Right lung (tissue), 5 donors: ENCODE results near the gene CHSY1. TPM values are rescaled to one million over a fixed set of nuclear protein-coding genes. Genes with fewer than 3 reads are reported as not detected.

Experiments
- DNase-seq, 2 donors: peaks; one replicate each; pipeline ENCODE4 v3.0.0-alpha.2; 2013
- polyA plus RNA-seq, 5 donors: library from polyadenylated mRNA; unstranded; fragments of 120-200 nt; gene quantifications; one replicate each; pipeline versions ENCODE4 v1.2.1 to v1.2.3, GENCODE V29; 2013; ENCODE audit warnings: inconsistent platforms in 1 of 5, low replicate concordance in 1 of 5; ENCODE audit not compliant: insufficient read length in 5 of 5, insufficient read depth in 1 of 5

CHSY1 gene
- polyA plus RNA-seq, 5 donors: 47.0 to 54.4 (median 53.6) TPM

GRCh38 chr15:101188637-101189408 lies 63.0 kb downstream of the CHSY1 start:
- DNase-seq: peak; percentile 51 to 73

DNA sequence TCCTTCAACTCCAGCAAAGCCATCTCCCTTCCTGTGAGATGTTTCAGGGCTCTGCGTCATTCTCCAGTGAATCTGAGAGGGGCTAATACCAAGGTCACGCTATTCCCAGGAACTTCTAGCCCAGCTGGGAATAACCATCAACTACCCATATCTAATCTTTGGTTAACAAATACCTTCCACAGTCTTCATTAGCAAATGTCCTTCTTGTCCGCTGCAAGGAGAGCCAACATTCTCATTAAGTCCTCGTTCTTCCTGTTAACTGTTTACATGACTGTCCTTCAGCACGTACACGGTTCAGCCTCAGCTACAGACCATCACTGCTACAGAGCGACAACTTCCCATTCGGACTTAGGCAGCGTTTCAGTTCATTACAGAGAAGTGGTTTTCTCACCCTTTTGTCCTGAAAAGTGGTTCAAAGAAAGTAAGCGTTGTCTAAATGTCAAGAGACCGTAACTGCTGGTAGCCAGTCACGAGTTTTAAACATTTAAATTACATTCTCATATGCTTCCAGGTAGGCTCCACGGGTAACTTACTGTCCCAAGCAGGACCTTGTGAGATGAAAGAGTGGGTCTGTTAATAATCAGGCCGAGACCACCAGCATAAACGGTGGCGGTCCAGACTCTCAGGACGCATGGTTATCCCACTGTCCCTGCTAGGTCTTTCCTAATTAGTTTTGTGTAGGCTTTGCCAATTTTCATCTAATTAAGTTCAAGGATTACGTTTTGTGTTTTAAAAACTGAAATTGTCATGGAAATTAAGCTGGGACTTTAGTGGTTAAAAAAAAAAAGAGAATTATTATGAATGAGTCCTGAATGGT lies 63.8 kb downstream of the CHSY1 start:
- DNase-seq: peak; percentile 57 to 66

GRCh38 chr15:101185770-101186169 lies 66.1 kb downstream of the CHSY1 start:
- no peak for DNase-seq

- DNase-seq: no peak
These were observed 66.5 kb downstream of the CHSY1 start for GRCh38 chr15:101185336-101185735.

DNA sequence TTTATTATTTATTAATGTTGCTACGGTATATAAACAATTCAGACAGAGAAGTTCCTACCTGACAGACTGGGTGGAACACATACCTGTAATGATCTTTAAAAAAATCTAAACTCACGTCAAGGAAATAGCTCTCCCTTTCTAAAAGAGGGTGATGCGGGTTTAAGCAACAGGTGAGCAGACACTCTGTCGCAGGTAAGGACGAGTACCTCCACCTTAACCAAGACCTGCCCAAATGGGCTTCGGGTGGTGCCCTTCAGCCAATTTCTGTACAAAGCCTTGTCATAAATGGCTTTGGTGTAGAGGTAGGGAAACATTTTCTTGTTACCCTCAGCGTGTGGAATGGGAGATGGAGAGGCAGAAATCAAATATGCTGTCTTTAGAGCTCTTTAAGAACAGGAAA lies 67.0 kb downstream of the CHSY1 start:
- DNase-seq: no peak

GRCh38 chr15:101183931-101184305 lies 67.9 kb downstream of the CHSY1 start:
- DNase-seq: no peak

DNA sequence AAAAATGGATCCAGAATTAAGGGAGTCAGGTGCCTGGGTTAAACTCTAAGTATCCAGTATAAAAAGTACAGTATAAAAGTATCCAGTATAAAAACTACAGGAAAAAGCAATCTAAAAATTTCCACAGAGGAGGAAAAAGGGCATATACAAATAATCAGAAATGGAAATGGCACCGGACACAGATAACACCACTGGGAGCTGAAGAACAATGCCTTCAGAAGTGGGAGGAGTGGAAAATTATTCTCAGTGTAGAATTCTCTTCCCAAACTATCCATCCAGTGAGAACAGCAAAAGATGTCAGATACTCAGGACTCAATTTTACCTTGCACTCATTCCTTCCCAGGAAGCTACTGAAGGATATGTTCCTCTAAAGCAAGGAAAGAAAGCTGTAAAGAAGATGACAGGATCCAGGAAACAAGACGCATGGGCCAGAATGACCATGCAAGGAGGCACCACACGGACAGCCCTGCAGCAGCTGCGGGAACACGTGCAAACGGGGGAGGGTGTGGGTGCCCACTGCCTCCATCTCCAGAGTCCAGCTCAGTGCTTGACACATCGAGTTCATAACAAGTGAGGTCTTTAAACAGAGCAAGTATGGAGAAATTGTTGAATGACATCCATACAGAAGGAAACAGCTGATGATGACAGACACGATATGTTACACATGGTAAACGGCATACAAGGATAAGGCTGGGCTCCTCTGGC lies 68.5 kb downstream of the CHSY1 start:
- DNase-seq: peak in 1 of 2 donors; percentile 70

DNA sequence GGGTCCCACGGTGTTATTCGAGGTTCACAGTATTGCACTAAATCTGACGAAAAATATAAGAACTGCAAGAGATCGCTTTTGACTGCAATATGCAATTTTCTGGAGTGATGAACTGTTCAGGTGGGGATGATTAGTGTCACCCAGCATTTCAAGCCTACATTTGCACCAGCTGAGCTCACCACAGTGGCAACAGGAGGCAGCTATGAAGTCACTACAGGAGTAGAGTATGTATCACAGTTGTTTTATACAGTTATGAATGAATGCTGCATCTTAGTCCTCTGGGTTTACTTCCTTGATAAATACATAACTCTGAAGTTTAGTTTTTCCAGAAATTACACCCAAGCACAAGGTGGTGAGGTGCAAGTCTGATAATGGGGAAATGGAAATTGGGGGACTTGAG lies 69.6 kb downstream of the CHSY1 start:
- DNase-seq: no peak

DNA sequence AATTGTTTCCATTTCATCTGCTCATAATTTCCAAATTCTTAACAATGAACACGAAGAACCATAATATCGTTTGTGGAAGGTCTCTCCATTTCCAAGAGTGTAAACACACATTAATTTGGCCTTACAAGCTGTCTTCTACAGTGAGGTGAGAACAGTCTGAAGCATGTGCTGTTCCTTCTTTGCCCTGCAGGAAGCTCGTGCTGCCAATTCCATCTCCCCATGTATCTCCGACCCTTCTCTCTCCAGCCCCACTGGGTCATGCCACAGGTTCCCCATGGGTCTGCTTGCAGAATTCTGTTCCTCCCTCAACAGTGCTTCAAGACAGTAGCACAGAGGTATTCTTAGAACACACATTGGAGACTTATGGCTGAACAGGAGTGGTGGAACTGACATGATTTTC lies 70.5 kb downstream of the CHSY1 start:
- no peak for DNase-seq

- no peak for DNase-seq
These were observed 71.1 kb downstream of the CHSY1 start for GRCh38 chr15:101180620-101181307.

GRCh38 chr15:101179341-101180153 lies 72.3 kb downstream of the CHSY1 start:
- no peak for DNase-seq

GRCh38 chr15:101178931-101179330 lies 72.9 kb downstream of the CHSY1 start:
- DNase-seq: no peak

DNA sequence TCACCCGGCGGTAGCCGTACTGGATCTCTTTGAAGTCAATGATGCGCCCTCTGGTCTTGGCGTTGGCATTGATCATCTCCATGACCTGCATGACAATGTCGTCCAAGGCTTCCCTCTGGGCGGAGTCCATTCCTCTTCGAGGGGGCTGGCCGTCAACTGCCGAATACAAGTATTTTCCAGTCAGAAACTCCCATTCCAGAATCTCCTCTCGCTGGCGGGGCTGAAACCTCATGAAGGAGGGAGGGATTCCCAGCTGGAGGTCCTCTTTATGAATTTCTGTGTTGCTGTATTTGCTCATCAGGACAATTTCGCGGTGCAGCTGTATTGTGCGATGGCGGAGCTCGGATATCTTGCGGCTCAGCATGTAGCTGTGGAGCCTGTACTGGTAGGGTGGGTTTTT lies 73.4 kb downstream of the CHSY1 start:
- no peak for DNase-seq

DNA sequence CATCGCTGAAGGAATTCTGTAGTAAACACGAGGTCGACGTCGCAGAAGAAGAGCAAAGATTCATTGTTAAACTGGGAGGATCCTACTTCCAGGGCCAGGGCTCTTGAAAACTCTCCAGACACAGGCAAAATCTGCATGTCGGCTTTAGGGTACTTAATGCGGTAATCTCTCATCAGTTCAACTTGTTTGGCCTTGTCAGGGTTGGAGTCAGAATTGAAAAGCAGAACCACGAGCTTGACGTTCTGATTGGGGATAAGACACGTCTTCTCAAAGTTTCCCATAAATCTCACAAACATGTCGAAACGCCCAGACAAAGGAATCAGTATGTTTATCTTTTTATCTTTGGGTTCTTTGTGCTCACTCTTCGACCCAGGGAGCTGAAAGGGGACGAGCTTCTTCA lies 74.0 kb downstream of the CHSY1 start:
- DNase-seq: no peak

DNA sequence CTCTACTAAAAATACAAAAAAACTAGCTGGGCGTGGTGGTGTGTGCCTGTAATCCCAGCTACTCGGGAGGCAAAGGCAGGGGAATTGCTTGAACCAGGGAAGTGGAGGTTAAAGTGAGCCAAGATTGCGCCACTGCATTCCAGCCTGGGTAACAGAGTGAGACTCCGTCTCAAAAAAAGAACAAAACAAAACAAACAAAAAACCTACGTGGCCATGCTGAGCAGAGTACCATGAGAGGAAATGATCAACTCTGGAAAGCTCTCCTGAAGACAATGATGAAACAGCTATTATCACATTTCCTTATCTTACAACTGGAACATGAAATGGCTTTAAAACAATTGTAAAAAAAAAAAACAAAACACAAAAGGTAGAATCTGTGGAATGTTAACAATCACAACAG lies 75.2 kb downstream of the CHSY1 start:
- DNase-seq: no peak

- DNase-seq: no peak
These were observed 76.4 kb downstream of the CHSY1 start for GRCh38 chr15:101175401-101175800.

DNA sequence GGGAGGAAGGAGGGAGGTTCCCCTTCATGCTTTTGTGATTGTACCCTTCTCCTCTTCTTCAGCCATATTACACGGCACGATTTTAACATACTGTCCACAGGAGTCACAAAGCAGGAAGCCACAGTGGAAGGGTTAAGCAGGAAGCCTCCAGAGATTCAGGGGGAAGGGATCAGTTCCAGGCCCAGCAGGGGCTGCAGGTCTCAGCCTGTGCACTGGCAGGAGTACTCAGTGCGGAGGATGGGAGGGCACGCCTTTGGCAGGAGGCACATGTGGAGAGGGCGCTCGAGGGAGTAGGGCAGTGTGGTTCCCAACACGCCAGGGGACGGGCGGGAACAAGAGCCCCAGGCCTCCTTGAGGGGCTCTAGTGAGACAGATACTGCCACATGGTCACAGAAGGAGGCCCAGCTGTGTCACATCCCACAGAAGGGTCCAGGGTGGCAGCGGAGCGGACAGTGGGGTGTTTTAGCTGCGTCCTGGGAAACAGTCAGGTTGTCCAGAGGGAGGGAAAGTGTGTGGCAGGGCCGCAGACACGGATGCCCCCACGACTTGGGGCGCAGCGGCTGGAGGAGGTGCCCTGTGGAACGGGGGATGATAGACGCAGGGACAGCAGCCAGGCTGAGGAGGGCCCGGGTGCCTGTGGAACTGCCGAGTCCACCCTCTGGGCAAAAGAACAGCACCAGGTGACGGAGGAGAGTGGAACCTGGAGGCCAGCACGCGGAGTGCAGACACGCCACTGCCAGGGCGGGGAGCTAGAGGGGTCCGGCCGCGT lies 77.5 kb downstream of the CHSY1 start:
- DNase-seq: no peak

DNA sequence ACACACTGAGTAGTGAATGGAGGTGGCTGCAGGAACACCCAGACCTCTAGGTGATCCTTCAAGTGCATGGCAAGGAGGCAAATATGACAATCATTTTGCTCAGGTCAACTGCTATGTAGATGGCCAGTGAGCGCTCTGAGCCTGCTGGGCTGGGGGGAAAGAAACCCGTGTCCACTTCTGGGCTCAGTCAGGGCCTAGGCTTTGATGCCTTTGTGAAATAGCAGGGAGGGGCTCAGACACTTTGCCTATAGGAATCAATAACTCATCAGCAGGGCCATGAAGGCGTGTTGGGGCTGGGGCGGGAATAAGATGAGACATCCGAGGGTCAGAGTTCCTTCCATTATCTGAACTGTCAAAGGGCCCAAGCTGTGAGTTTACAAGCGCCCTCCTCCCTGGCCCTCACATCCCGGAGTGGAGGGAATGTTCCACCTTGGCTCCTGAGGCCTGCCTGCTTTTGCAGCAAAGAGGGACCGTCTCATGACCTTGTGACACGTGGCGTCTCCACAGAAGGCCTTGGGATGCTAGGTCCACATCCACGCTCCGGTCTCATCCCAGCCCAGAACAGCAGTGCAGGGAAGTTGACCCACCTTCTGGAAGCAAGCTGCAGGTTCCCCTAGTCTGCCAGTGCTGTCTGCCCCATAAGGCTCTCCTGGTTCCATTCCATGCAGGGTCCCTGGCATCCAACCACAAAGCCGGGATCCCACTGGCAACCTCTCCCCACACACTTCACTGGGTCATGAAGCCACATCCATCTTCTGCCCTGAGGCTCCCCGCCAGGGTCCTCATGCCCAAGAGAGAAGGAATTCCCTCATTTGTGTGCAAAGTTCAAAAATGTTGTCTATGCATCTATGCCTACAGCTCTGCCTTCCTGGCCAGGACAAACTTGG lies 78.4 kb downstream of the CHSY1 start:
- DNase-seq: no peak

DNA sequence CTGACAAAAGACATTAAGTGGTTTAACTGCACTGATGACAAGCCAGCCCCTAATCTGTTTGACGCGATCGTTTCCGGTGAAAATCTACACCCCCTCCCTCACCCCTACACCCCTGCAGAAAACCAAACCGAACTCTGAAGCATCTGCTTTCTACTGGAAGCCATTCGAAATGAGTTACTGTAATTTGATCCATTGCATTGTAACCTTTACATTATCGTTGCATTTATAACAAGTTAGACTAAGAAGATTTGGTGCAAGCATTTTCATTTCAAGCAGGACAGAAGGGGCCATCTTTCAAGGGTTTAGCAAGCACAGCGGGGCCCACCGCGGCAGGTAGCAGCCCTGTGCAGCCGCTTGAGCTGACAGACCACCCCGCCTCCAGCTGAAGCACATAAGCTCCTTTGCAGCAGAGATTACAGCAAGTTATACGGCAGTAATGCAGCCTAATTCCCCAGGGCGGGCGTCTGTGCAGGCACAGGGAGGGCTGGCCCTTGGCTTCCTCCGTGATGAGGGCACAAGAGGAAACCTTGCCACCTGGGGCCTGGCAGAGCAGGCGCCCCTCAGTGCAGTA lies 79.3 kb downstream of the CHSY1 start:
- peak; percentile 59 to 66 for DNase-seq
